ENCODE results near the gene ARHGAP33. TPM values are rescaled to one million over a fixed set of nuclear protein-coding genes. Genes with fewer than 3 reads are reported as not detected.
A peak's percentile ranks its signal among the peaks of the same experiment; 100 is the strongest.

The ARHGAP33 gene
- total RNA-seq, 4 donors from 2014 or later = 20.6 to 42.7 (median 31.7) TPM

DNA sequence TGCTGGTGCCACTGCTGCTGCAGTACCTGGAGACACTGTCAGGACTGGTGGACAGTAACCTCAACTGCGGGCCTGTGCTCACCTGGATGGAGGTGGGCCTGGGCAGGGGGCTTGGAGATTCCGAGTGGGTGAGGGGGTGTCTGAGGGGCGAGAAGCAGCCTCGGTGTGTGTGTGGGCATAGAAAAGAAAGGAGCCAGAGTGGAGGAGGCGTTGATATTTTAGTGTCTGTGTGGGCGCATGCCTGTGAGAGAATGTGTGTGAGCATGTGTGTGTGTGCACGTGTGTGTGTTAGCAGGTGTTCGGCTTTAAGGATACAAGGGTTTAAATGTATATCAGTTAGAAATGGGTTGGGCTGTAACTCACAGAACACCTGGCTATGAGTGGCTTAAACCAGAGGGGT, 3.7 kb downstream of the ARHGAP33 start:
- 90% methylated on average over 8 of the region's 8 CpGs for WGBS
- TF ChIP-seq POLR2AphosphoS5 (IDR thresholded peaks at IDR 0.05) = no peak
- TF ChIP-seq, protein P1, sequence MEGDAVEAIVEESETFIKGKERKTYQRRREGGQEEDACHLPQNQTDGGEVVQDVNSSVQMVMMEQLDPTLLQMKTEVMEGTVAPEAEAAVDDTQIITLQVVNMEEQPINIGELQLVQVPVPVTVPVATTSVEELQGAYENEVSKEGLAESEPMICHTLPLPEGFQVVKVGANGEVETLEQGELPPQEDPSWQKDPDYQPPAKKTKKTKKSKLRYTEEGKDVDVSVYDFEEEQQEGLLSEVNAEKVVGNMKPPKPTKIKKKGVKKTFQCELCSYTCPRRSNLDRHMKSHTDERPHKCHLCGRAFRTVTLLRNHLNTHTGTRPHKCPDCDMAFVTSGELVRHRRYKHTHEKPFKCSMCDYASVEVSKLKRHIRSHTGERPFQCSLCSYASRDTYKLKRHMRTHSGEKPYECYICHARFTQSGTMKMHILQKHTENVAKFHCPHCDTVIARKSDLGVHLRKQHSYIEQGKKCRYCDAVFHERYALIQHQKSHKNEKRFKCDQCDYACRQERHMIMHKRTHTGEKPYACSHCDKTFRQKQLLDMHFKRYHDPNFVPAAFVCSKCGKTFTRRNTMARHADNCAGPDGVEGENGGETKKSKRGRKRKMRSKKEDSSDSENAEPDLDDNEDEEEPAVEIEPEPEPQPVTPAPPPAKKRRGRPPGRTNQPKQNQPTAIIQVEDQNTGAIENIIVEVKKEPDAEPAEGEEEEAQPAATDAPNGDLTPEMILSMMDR (IDR thresholded peaks at IDR 0.05) = no peak
- TF ChIP-seq POLR2A (IDR thresholded peaks at IDR 0.05) = no peak
- no peak for TF ChIP-seq EP300 (IDR thresholded peaks at IDR 0.05)
- Histone ChIP-seq H3K4me3 (no peak overlapping the region), H3K27me3 (no peaks in the 10 kb centered on the region), H3K36me3 (peaks cover 34% of the 10 kb centered on the region), H3K4me1 (peaks cover 18% of the 10 kb centered on the region), H3K9me3 (no peaks in the 10 kb centered on the region), H3K27ac (no peak overlapping the region)
- DNase-seq (ENCODE audit: low spot score in 2 of 2) = no peak

DNA sequence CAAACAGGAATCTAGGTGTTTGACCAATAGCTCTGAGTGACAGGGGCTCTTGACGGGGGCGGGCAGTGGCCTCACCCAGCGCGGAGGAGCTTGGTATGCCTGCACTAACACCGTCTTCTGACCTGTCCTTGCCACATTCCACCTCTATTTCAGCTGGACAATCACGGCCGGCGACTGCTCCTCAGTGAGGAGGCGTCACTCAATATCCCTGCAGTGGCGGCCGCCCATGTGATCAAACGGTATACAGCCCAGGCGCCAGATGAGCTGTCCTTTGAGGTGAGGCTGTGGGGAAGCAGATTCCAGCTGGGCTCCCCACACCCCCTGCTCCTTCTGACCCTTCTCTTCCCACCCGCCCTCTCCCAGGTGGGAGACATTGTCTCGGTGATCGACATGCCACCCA, 4.7 kb downstream of the ARHGAP33 start:
- no peak for DNase-seq (ENCODE audit: low spot score in 2 of 2)
- H3K4me3 ChIP-seq = no peak overlapping the region
- WGBS = 95% methylated on average over 13 of the region's 16 CpGs
- peaks cover 13% of the 10 kb centered on the region for H3K4me1 ChIP-seq
- TF ChIP-seq EP300 (IDR thresholded peaks at IDR 0.05) (no peak), POLR2AphosphoS5 (IDR thresholded peaks at IDR 0.05) (no peak), POLR2A (IDR thresholded peaks at IDR 0.05) (no peak)
- TF ChIP-seq, protein P1 (IDR thresholded peaks at IDR 0.05) = no peak
- peaks cover 44% of the 10 kb centered on the region for H3K36me3 ChIP-seq
- H3K27ac ChIP-seq = no peak overlapping the region
- H3K27me3 ChIP-seq = no peaks in the 10 kb centered on the region
- no peaks in the 10 kb centered on the region for H3K9me3 ChIP-seq

DNA sequence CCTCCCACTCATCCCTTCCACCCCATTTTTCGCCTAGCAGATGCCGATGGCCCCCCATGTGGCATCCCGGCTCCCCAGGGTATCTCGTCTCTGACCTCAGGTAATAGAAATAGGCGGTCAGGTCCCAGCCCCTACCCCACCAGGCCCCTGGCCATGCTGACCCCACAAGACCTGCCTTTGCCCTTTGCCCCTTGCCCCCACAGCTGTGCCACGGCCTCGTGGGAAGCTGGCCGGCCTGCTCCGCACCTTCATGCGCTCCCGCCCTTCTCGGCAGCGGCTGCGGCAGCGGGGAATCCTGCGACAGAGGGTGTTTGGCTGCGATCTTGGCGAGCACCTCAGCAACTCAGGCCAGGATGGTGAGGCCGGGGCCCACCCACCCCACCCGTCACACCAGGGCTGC, 5.4 kb downstream of the ARHGAP33 start:
- TF ChIP-seq POLR2AphosphoS5 (IDR thresholded peaks at IDR 0.05) (no peak), POLR2A (IDR thresholded peaks at IDR 0.05) (no peak), EP300 (IDR thresholded peaks at IDR 0.05) (no peak)
- TF ChIP-seq, protein P1 (IDR thresholded peaks at IDR 0.05) = no peak

DNA sequence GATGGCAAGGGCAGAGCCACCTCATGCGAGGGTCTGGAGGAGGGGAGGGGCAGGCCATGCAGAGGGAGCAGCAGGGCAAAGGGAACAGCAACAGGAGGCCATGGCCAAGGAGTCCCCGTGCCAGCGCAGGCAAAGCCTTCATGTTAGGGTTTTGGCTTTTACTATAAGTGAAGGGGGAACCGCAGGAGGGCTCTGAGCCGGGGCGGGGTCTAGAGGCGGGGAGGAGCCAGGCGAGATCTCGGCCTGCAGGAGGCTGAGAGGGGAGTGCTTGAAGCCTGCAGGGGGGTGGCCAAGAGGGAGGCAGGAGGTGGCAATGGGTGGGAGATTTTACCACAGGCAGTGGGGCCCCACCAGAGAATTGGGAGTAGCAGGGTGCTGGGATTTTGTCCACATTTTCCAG, 6.3 kb downstream of the ARHGAP33 start:
- Histone ChIP-seq H3K27ac (no peak overlapping the region), H3K4me1 (no peaks in the 10 kb centered on the region), H3K4me3 (no peak overlapping the region), H3K36me3 (peaks cover 53% of the 10 kb centered on the region), H3K27me3 (no peaks in the 10 kb centered on the region), H3K9me3 (no peaks in the 10 kb centered on the region)
- TF ChIP-seq EP300 (IDR thresholded peaks at IDR 0.05) (no peak), POLR2A (IDR thresholded peaks at IDR 0.05) (no peak), POLR2AphosphoS5 (IDR thresholded peaks at IDR 0.05) (no peak)
- TF ChIP-seq, protein P1 (IDR thresholded peaks at IDR 0.05) = no peak
- WGBS = 87% methylated on average over 9 of the region's 9 CpGs
- DNase-seq (ENCODE audit: low spot score in 2 of 2) = no peak

More for the DNA sequence above, 5.4 kb downstream of the ARHGAP33 start:
- peak in 1 of 2 donors; percentile 59 for DNase-seq (ENCODE audit: low spot score in 2 of 2)
- no peak overlapping the region for H3K27ac ChIP-seq
- peaks cover 48% of the 10 kb centered on the region for H3K36me3 ChIP-seq
- WGBS = 98% methylated on average over 9 of the region's 20 CpGs
- H3K4me3 ChIP-seq = no peak overlapping the region
- H3K4me1 ChIP-seq = peaks cover 9% of the 10 kb centered on the region
- no peaks in the 10 kb centered on the region for H3K27me3 ChIP-seq
- H3K9me3 ChIP-seq = no peaks in the 10 kb centered on the region

DNA sequence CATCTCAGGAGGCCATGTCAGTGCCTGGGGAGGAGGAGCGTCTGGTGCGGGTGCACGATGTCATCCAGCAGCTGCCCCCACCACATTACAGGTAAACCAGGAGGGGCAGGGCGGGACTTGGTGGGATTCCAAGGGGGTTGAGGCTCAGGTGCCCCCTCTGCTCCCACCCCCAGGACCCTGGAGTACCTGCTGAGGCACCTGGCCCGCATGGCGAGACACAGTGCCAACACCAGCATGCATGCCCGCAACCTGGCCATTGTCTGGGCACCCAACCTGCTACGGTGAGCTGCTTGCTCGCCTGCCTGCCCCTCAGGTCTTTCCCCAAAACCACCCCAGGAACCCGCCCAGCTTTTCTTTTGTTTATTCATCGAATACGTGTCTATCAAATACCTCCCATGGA, 7.2 kb downstream of the ARHGAP33 start:
- Histone ChIP-seq H3K36me3 (peaks cover 56% of the 10 kb centered on the region), H3K27ac (no peak overlapping the region), H3K4me3 (no peak overlapping the region), H3K4me1 (no peaks in the 10 kb centered on the region), H3K27me3 (no peaks in the 10 kb centered on the region), H3K9me3 (no peaks in the 10 kb centered on the region)
- TF ChIP-seq POLR2A (IDR thresholded peaks at IDR 0.05) = no peak
- WGBS = 96% methylated on average over 8 of the region's 12 CpGs
- DNase-seq (ENCODE audit: low spot score in 2 of 2) = peak in 1 of 2 donors; percentile 60

Measured in suprapubic skin (tissue), 4 donors.